K562 (cell line): Measurements from ENCODE around the gene CAMK2B. TPM values are rescaled to one million over a fixed set of nuclear protein-coding genes. Genes with fewer than 3 reads are reported as not detected.

ENCODE experiments used
- CBFA2T3 ChIP-seq: fragments of 450-650 bp; IDR thresholded peaks from 2 replicates; pipeline ENCODE4 v1.6.1; 2017
- CREM ChIP-seq: IDR thresholded peaks from 2 replicates; pipeline ENCODE4 v1.6.1; 2014; ENCODE audit warnings: antibody characterized with exemption, low read depth
- FOSL1 ChIP-seq: fragments of 200-800 bp; sonication (Bioruptor generic); conservative IDR thresholded peaks from 2 replicates; pipeline ENCODE4 v1.6.1; 2016; ENCODE audit warnings: missing genetic modification characterization, missing compliant biosample characterization
- FOXK2 ChIP-seq, 2 experiments: fragments of 450-650 bp; IDR thresholded peaks in 1 of 2; conservative IDR thresholded peaks in 1 of 2; 2 replicates each; pipeline ENCODE4 v1.6.1; 2016; ENCODE audit warnings: low read depth in 2 of 2, mild to moderate bottlenecking in 1 of 2
- HDGF ChIP-seq: fragments of 450-650 bp; IDR thresholded peaks from 2 replicates; pipeline ENCODE4 v1.6.1; 2016
- JUND ChIP-seq, 2 experiments: IDR thresholded peaks; 2 replicates in 1 of 2; 3 replicates in 1 of 2; pipeline ENCODE4 v1.6.1; 2011; ENCODE audit warnings: borderline replicate concordance in 2 of 2, low read depth in 2 of 2, low read length in 2 of 2, improper control_type of control experiment in 1 of 2, missing biosample characterization in 1 of 2, missing genetic modification characterization in 1 of 2, missing genetic modification reagents in 1 of 2
- LEF1 ChIP-seq: fragments of 450-650 bp; IDR thresholded peaks from 2 replicates; pipeline ENCODE4 v1.6.1; 2016; ENCODE audit warnings: mild to moderate bottlenecking
- NFE2L1 ChIP-seq: fragments of 450-650 bp; IDR thresholded peaks from 2 replicates; pipeline ENCODE4 v1.6.1; 2016; ENCODE audit warnings: missing genetic modification characterization, low read depth, mild to moderate bottlenecking, missing compliant biosample characterization, moderate library complexity, borderline replicate concordance
- NRF1 ChIP-seq, 2 experiments: fragments of 450-650 bp; IDR thresholded peaks in 1 of 2; conservative IDR thresholded peaks in 1 of 2; 2 replicates each; pipeline ENCODE4 v1.6.1; 2014; ENCODE audit warnings: mild to moderate bottlenecking in 2 of 2
- RAD21 ChIP-seq, 2 experiments: fragments of 250-450 bp in 1 of 2; fragments of 450-650 bp in 1 of 2; sonication (Bioruptor Pico) in 1 of 2; formaldehyde crosslinking in 1 of 2; IDR thresholded peaks in 1 of 2; conservative IDR thresholded peaks in 1 of 2; 2 replicates each; pipeline versions ENCODE4 v1.4.0 to v1.8.0; 2020 to 2022; ENCODE audit warnings: mild to moderate bottlenecking in 2 of 2, moderate library complexity in 1 of 2
- SIN3B ChIP-seq: fragments of 450-650 bp; IDR thresholded peaks from 2 replicates; pipeline ENCODE4 v1.6.1; 2017; ENCODE audit warnings: low read depth, mild to moderate bottlenecking, moderate library complexity
- SMARCE1 ChIP-seq: fragments of 450-650 bp; IDR thresholded peaks from 2 replicates; pipeline ENCODE4 v1.7.1; 2016; ENCODE audit warnings: mild to moderate bottlenecking
- SOX6 ChIP-seq: fragments of 450-650 bp; IDR thresholded peaks from 2 replicates; pipeline ENCODE4 v1.6.1; 2014; ENCODE audit warnings: mild to moderate bottlenecking
- TEAD1 ChIP-seq, 2 experiments: fragments of 450-650 bp in 1 of 2; sonication (generic) in 1 of 2; formaldehyde crosslinking; IDR thresholded peaks; 2 replicates each; pipeline versions ENCODE4 v1.4.0 to v1.8.0; 2020 to 2022; ENCODE audit warnings: mild to moderate bottlenecking in 2 of 2, missing genetic modification reagents in 1 of 2
- ZNF347 ChIP-seq: fragments of 450-650 bp; formaldehyde crosslinking; IDR thresholded peaks from 2 replicates; pipeline ENCODE4 v1.4.0; 2020; ENCODE audit warnings: low read depth, mild to moderate bottlenecking, moderate library complexity
- polyA plus RNA-seq, 8 experiments: library from polyadenylated mRNA; depleted of rRNA in 4 of 8; stranded (reverse) in 5 of 8; unstranded in 3 of 8; fragments of >200 nt; fragmentation: Nextera tagmentation in 2 of 8; fragmentation: Illumina TruSeq in 1 of 8; extraction: Ambion mirVana in 2 of 8; extraction: Trizol in 1 of 8; gene quantifications; 2 replicates each; pipeline versions ENCODE4 v1.2.1 to v1.2.3, GENCODE V29; 2011 to 2014; ENCODE audit warnings: inconsistent platforms in 1 of 8, missing spikeins in 1 of 8
- total RNA-seq, 7 experiments: library from RNA; depleted of rRNA in 6 of 7; stranded (reverse); fragments of >200 nt in 6 of 7; fragmentation: Illumina TruSeq in 2 of 7; extraction: Trizol in 2 of 7; gene quantifications; 2 replicates each; pipeline versions ENCODE4 v1.2.1 to v1.2.3, GENCODE V29; 2011 to 2021; ENCODE audit warnings: low replicate concordance in 1 of 7
- TF ChIP-seq, protein P1 (sequence below): sonication (generic); formaldehyde crosslinking; IDR thresholded peaks from 2 replicates; pipeline ENCODE4 v1.8.1; 2022; ENCODE audit warnings: missing genetic modification reagents
- TF ChIP-seq, protein P2 (sequence below): fragments of 250-450 bp; sonication (Bioruptor Pico); IDR thresholded peaks from 2 replicates; pipeline ENCODE4 v1.4.0; 2020; ENCODE audit warnings: borderline replicate concordance
- TF ChIP-seq, protein P3 (sequence below): sonication (generic); formaldehyde crosslinking; IDR thresholded peaks from 2 replicates; pipeline ENCODE4 v1.9.0; 2022; ENCODE audit warnings: mild to moderate bottlenecking, missing genetic modification reagents
- TF ChIP-seq, protein P4 (sequence below): sonication (generic); IDR thresholded peaks from 2 replicates; pipeline ENCODE4 v1.6.1; 2016
- TF ChIP-seq, protein P5 (sequence below): fragments of 250-450 bp; sonication (Bioruptor Pico); IDR thresholded peaks from 2 replicates; pipeline ENCODE4 v1.5.0; 2021; ENCODE audit warnings: mild to moderate bottlenecking, borderline replicate concordance

The CAMK2B gene
- total and polyA plus RNA-seq, 9 of the 15 experiments (the other 6 are each of a cell fraction or from before 2014, with no cell fraction given), result 0.04 to 0.09 (median 0.05) TPM; not detected in 4

DNA sequence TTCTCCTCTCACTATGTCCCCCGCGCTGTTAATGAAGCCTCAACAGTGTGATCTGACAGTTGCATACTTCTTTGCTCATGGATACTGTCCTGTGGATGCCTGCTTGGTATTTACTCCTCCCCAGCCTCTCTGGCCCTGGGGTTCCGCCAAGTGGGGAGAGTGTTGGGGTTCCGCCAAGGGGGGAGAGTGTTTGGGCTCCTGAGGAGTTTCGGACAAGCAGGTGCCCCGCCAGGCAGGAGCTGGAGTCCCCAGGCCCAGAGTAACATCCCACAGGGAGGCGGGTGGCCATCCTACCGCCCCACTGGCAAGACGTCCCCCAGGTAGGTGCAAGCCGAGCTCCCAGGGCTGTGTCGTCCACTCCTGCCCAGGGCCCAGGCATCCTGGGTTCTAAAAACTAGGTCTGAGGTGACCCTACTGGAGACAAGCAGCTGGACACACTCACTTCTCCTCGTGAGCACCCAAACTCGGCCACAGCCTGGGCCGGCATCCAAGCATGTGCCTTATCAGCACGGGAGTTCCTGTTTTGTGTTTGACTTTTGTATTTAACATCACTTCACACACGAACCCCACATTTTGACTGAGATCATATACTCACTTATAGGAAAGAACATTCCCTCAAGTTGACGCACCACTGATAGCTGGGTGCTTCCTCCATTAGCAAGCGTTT, 34.2 kb downstream of the CAMK2B start (continued):
- TF ChIP-seq, protein P1, sequence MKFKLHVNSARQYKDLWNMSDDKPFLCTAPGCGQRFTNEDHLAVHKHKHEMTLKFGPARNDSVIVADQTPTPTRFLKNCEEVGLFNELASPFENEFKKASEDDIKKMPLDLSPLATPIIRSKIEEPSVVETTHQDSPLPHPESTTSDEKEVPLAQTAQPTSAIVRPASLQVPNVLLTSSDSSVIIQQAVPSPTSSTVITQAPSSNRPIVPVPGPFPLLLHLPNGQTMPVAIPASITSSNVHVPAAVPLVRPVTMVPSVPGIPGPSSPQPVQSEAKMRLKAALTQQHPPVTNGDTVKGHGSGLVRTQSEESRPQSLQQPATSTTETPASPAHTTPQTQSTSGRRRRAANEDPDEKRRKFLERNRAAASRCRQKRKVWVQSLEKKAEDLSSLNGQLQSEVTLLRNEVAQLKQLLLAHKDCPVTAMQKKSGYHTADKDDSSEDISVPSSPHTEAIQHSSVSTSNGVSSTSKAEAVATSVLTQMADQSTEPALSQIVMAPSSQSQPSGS, result no peak
- TF ChIP-seq NRF1 (conservative IDR thresholded peaks at IDR 0.05 in 1 of 2, IDR thresholded peaks at IDR 0.05 in 1 of 2) (peak; percentile 24 to 45; a peak in 2 of 4 replicates), JUND (IDR thresholded peaks at IDR 0.05; ENCODE audit: borderline replicate concordance, low read depth, low read length) (peak; percentile 48), JUND (tag; IDR thresholded peaks at IDR 0.05; ENCODE audit: borderline replicate concordance, low read depth, low read length) (peak; percentile 73; the same call in 2 of the 3 replicates), ZNF347 (no peak), SIN3B (no peak), SMARCE1 (peak; percentile 82; the same call in 1 of the 2 replicates), RAD21 (CRISPR knock-in tag; conservative IDR thresholded peaks at IDR 0.05 in 1 of 2, IDR thresholded peaks at IDR 0.05 in 1 of 2) (peak in 1 of 2 experiments; percentile 16; a peak in 1 of 4 replicates), TEAD1 (CRISPR knock-in tag; IDR thresholded peaks at IDR 0.05) (peak in 1 of 2 experiments; percentile 60; a peak in 1 of 4 replicates), CBFA2T3 (peak; percentile 46; the same call in 1 of the 2 replicates), FOSL1 (tag) (peak; percentile 54), FOXK2 (conservative IDR thresholded peaks at IDR 0.05 in 1 of 2, IDR thresholded peaks at IDR 0.05 in 1 of 2; ENCODE audit: low read depth in 2 of 2) (0 out of 4 replicates have a peak, but pooled peaks have one; percentile 12 to 33), SOX6 (peak; percentile 92), NFE2L1 (no peak), CREM (0 out of 2 replicates have a peak, but pooled peaks have one; percentile 13), LEF1 (peak; percentile 56; the same call in 1 of the 2 replicates), HDGF (no peak)
- TF ChIP-seq, protein P2, sequence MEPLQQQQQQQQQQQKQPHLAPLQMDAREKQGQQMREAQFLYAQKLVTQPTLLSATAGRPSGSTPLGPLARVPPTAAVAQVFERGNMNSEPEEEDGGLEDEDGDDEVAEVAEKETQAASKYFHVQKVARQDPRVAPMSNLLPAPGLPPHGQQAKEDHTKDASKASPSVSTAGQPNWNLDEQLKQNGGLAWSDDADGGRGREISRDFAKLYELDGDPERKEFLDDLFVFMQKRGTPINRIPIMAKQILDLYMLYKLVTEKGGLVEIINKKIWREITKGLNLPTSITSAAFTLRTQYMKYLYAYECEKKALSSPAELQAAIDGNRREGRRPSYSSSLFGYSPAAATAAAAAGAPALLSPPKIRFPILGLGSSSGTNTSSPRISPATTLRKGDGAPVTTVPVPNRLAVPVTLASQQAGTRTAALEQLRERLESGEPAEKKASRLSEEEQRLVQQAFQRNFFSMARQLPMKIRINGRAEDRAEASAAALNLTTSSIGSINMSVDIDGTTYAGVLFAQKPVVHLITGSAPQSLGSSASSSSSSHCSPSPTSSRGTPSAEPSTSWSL, result no peak
- TF ChIP-seq, protein P3, sequence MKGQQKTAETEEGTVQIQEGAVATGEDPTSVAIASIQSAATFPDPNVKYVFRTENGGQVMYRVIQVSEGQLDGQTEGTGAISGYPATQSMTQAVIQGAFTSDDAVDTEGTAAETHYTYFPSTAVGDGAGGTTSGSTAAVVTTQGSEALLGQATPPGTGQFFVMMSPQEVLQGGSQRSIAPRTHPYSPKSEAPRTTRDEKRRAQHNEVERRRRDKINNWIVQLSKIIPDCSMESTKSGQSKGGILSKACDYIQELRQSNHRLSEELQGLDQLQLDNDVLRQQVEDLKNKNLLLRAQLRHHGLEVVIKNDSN (CRISPR knock-in tag), result peak; percentile 55
- TF ChIP-seq, protein P4, sequence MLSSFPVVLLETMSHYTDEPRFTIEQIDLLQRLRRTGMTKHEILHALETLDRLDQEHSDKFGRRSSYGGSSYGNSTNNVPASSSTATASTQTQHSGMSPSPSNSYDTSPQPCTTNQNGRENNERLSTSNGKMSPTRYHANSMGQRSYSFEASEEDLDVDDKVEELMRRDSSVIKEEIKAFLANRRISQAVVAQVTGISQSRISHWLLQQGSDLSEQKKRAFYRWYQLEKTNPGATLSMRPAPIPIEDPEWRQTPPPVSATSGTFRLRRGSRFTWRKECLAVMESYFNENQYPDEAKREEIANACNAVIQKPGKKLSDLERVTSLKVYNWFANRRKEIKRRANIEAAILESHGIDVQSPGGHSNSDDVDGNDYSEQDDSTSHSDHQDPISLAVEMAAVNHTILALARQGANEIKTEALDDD, result no peak
- TF ChIP-seq, protein P5, sequence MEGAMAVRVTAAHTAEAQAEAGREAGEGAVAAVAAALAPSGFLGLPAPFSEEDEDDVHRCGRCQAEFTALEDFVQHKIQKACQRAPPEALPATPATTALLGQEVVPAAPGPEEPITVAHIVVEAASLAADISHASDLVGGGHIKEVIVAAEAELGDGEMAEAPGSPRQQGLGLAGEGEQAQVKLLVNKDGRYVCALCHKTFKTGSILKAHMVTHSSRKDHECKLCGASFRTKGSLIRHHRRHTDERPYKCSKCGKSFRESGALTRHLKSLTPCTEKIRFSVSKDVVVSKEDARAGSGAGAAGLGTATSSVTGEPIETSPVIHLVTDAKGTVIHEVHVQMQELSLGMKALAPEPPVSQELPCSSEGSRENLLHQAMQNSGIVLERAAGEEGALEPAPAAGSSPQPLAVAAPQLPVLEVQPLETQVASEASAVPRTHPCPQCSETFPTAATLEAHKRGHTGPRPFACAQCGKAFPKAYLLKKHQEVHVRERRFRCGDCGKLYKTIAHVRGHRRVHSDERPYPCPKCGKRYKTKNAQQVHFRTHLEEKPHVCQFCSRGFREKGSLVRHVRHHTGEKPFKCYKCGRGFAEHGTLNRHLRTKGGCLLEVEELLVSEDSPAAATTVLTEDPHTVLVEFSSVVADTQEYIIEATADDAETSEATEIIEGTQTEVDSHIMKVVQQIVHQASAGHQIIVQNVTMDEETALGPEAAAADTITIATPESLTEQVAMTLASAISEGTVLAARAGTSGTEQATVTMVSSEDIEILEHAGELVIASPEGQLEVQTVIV (CRISPR knock-in tag), result no peak
